Measurements from ENCODE around the gene ACTL8. TPM values are rescaled to one million over a fixed set of nuclear protein-coding genes. Genes with fewer than 3 reads are reported as not detected.

Gene ACTL8
- total and polyA plus RNA-seq, 2 of the 4 experiments (the other 2 are of a cell fraction): under 0.01 to 0.07 TPM

DNA sequence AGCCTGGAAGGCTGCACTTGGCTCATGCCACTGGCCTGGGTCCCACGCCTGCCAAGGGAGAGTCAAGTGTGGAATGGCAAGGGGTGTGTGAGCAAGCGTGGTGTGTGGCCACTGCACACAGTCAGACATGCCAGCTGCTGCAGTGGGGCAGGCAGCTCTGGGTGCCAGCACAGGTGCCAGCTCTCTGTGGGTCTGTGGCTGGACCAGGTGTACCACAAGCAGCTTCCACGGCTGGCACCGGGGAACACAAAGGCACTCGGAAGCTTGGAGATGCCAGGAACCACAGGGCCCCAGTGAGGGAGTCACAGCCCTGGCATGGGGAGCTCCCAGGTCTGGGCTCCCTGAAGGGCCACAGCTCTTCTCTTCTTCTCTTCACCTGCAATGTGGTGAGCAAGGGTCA lies 34.8 kb downstream of the ACTL8 start:
- ChIA-PET CTCF (no interaction called here), POLR2A (ENCODE audit: unreplicated experiment) (no interaction called here)
- Histone ChIP-seq H4K5ac (ENCODE audit: low read depth, low read length) (no peak overlapping the region), H2AK5ac (ENCODE audit: low read depth, low read length) (no peak overlapping the region), H3K4me2 (ENCODE audit: low read depth, low read length) (no peak overlapping the region), H3K4me3 (ENCODE audit: insufficient read depth, low read depth, low read length) (no peak overlapping the region), H2BK5ac (ENCODE audit: low read depth, low read length, poor library complexity, severe bottlenecking) (no peak overlapping the region), H4K8ac (ENCODE audit: low read depth in 2 of 2, low read length in 2 of 2) (no peak overlapping the region), H4K20me1 (ENCODE audit: insufficient read depth, low read length) (no peaks in the 10 kb centered on the region), H2BK15ac (ENCODE audit: low read depth, low read length) (no peak overlapping the region), H3K9ac (ENCODE audit: low read depth, low read length) (no peak overlapping the region), H3K9me1 (ENCODE audit: insufficient read depth, low read length) (no peaks in the 10 kb centered on the region), H3K56ac (ENCODE audit: extremely low read depth, insufficient read depth, low read length) (no peak overlapping the region), H2AK9ac (replicated peaks; ENCODE audit: low read depth, low read length, poor library complexity) (no peak overlapping the region), H3K4me1 (ENCODE audit: control insufficient read depth, insufficient read depth, low read length) (no peaks in the 10 kb centered on the region), H3K18ac (ENCODE audit: low read depth, low read length) (no peak overlapping the region), H3K79me1 (ENCODE audit: low read depth in 1 of 2, low read length in 2 of 2) (no peaks in the 10 kb centered on the region), H3K27ac (ENCODE audit: insufficient read depth, low read length) (no peak overlapping the region), H3K23ac (ENCODE audit: low read depth, low read length) (no peak overlapping the region), H3K36me3 (ENCODE audit: control insufficient read depth, insufficient read depth, low read length) (no peaks in the 10 kb centered on the region), H3K4ac (ENCODE audit: low read depth, low read length) (no peak overlapping the region), H3K9me3 (ENCODE audit: control insufficient read depth, insufficient read depth, low read length) (no peaks in the 10 kb centered on the region), H4K91ac (ENCODE audit: insufficient read depth, low read depth, low read length) (no peak overlapping the region), H2BK120ac (ENCODE audit: low read depth, low read length) (no peak overlapping the region), H3K14ac (replicated peaks; ENCODE audit: low read depth, low read length) (no peak overlapping the region), H2BK20ac (ENCODE audit: low read depth, low read length) (no peak overlapping the region), H2AFZ (replicated peaks; ENCODE audit: low read length, poor library complexity) (no peak overlapping the region), H3K27me3 (ENCODE audit: control insufficient read depth, insufficient read depth, low read length) (peaks cover 6% of the 10 kb centered on the region; the same call in 1 of the 2 replicates)
- DNase-seq (no peak), ATAC-seq (ENCODE audit: low read depth) (no peak)
- dilution Hi-C loops (cut with HindIII; ENCODE audit: low sequenced_read_pairs, unreplicated experiment) (no loop called here), in situ Hi-C loops (cut with MboI; ENCODE audit: low sequenced_read_pairs) (no loop called here), intact Hi-C loops (cut with micrococcal nuclease) (no loop called here)
- BruUV-seq (replicated peaks): no TSS peak
- 60% methylated on average over 1 of the region's 5 CpGs; no CpG with 5 or more reads in 1 of the 2 experiments for WGBS, 2 experiments (ENCODE audit: extremely low coverage in 2 of 2, insufficient read length in 1 of 2)
- TF ChIP-seq ELK1 (IDR thresholded peaks at IDR 0.05; ENCODE audit: borderline replicate concordance, low read depth, low read length) (no peak), CEBPB (IDR thresholded peaks at IDR 0.05; ENCODE audit: low read depth, low read length) (no peak), MAFK (IDR thresholded peaks at IDR 0.05; ENCODE audit: low read depth, low read length) (no peak), SMC3 (IDR thresholded peaks at IDR 0.05; ENCODE audit: low read depth, low read length) (no peak), NFE2L2 (IDR thresholded peaks at IDR 0.05; ENCODE audit: low read depth, low read length) (no peak), POLR2A (IDR thresholded peaks at IDR 0.05; ENCODE audit: low read depth, low read length) (no peak), MAZ (IDR thresholded peaks at IDR 0.05; ENCODE audit: borderline replicate concordance, low read depth, low read length) (no peak), RFX5 (IDR thresholded peaks at IDR 0.05; ENCODE audit: low read depth, low read length) (no peak), CTCF (conservative IDR thresholded peaks at IDR 0.05; ENCODE audit: low read depth, low read length) (no peak), CHD1 (IDR thresholded peaks at IDR 0.05; ENCODE audit: low read depth, low read length) (no peak), RAD21 (IDR thresholded peaks at IDR 0.05; ENCODE audit: low read length) (no peak), USF2 (IDR thresholded peaks at IDR 0.05; ENCODE audit: low read depth, low read length) (no peak), BHLHE40 (IDR thresholded peaks at IDR 0.05; ENCODE audit: low read depth, low read length) (no peak)

Data from IMR-90 (cell line).